IMR-90 (cell line): ENCODE data around the gene SAMD4B.

ENCODE experiments used
- CEBPB ChIP-seq: IDR thresholded peaks from 2 replicates; pipeline ENCODE4 v1.6.1; 2012; ENCODE audit warnings: low read depth, low read length, improper control_type of control experiment
- CHD1 ChIP-seq: IDR thresholded peaks from 2 replicates; pipeline ENCODE4 v1.6.1; 2012; ENCODE audit warnings: low read depth, low read length, improper control_type of control experiment
- CTCF ChIP-seq: conservative IDR thresholded peaks from 2 replicates; pipeline ENCODE4 v1.5.1; 2012; ENCODE audit warnings: mild to moderate bottlenecking, low read depth, low read length, improper control_type of control experiment
- ELK1 ChIP-seq: fragments of 150-350 bp; IDR thresholded peaks from 2 replicates; pipeline ENCODE4 v1.6.1; 2016; ENCODE audit warnings: low read depth, mild to moderate bottlenecking, low read length, moderate library complexity, borderline replicate concordance
- MAZ ChIP-seq: IDR thresholded peaks from 2 replicates; pipeline ENCODE4 v1.6.1; 2012; ENCODE audit warnings: low read depth, mild to moderate bottlenecking, low read length, improper control_type of control experiment, moderate library complexity, borderline replicate concordance
- POLR2A ChIP-seq: IDR thresholded peaks from 2 replicates; pipeline ENCODE4 v1.6.1; 2012; ENCODE audit warnings: mild to moderate bottlenecking, low read depth, low read length
- RAD21 ChIP-seq: IDR thresholded peaks from 2 replicates; pipeline ENCODE4 v1.6.1; 2012; ENCODE audit warnings: low read length, improper control_type of control experiment
- RCOR1 ChIP-seq: IDR thresholded peaks from 2 replicates; pipeline ENCODE4 v1.6.1; 2012; ENCODE audit warnings: mild to moderate bottlenecking, low read length, improper control_type of control experiment; ENCODE audit not compliant: insufficient replicate concordance
- RFX5 ChIP-seq: IDR thresholded peaks from 2 replicates; pipeline ENCODE4 v1.8.0; 2012; ENCODE audit warnings: low read depth, mild to moderate bottlenecking, low read length, moderate library complexity
- USF2 ChIP-seq: fragments of 150-350 bp; IDR thresholded peaks from 2 replicates; pipeline ENCODE4 v1.6.1; 2017; ENCODE audit warnings: mild to moderate bottlenecking, antibody characterized with exemption, low read length, low read depth

- TF ChIP-seq CTCF (no peak), POLR2A (no peak), USF2 (no peak), CEBPB (no peak), RAD21 (no peak), RFX5 (no peak), CHD1 (no peak), MAZ (no peak), ELK1 (no peak), RCOR1 (no peak)
Observed at GRCh38 chr19:39301562-39301961, 40.7 kb upstream of the SAMD4B start.
